ENCODE results near the gene EAF1. TPM values are rescaled to one million over a fixed set of nuclear protein-coding genes. Genes with fewer than 3 reads are reported as not detected.

EAF1 gene
- 20.8 and 22.6 TPM in 2 replicates for total RNA-seq
- polyA plus RNA-seq = 11.1 and 12.5 TPM in 2 replicates
- 8.0 and 8.1 TPM in 2 replicates for polyA plus RNA-seq (2012)
- 9.0 and 18.3 TPM in 2 replicates for polyA minus RNA-seq (ENCODE audit: low replicate concordance)

DNA sequence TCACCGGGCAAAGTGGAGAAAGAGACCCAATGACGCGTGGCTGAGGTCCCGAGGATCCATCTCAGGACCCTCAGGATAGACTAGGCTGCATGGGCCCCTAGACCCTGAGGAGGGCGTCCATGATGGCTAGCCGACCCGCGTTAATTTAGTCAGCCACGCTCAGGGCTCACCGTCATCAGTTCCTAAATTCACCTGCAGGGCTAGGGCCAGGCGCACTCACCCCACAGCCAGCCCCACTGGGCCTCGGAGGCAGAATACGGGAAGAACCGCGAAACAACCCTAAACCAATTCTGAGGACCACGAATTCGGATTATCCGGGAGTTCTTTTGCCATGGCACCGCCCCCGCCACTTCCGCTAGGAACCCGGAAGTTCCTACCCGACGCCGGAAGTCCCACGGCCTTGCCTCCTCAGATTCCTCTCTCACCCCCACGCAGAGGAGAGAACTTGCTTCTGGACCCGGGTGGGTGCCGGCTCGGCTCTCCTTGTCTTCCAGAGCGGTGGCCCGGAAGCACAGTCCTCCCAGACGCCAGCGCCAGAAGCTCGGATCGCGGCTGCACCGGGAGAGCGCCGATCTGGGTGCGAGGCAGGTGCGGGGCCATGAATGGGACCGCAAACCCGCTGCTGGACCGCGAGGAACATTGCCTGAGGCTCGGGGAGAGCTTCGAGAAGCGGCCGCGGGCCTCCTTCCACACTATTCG, at the start of gene EAF1, which contains the start of gene METTL6:
Gene EAF1 (plus strand): TSS at position 417 of the 699 bp plus-strand sequence. CDS start 182 bp downstream, at position 599.
Gene METTL6 (minus strand): TSS at position 363 of the 699 bp plus-strand sequence. CDS start 1,033 bp downstream, outside the sequence.
- Histone ChIP-seq H3K9me3 (ENCODE audit: control insufficient read depth, insufficient read depth, low read depth, low read length) (no peaks in the 10 kb centered on the region), H3K27ac (ENCODE audit: insufficient read depth, low read length) (peak within 1 kb of the TSS; percentile 96), H3K4me2 (ENCODE audit: extremely low read depth, insufficient read depth, low read length) (peak within 1 kb of the TSS; percentile 97), H2AFZ (ENCODE audit: low read length) (peak within 1 kb of the TSS; percentile 99), H3K36me3 (ENCODE audit: control insufficient read depth, insufficient read depth, low read length) (peaks cover 5% of the 10 kb centered on the region), H3K79me2 (ENCODE audit: control insufficient read depth, insufficient read depth, low read length) (peaks cover 50% of the 10 kb centered on the region), H3K27me3 (ENCODE audit: control insufficient read depth, insufficient read depth, low read length) (no peaks in the 10 kb centered on the region), H3K9ac (ENCODE audit: insufficient read depth, low read length) (peak within 1 kb of the TSS; percentile 88), H4K20me1 (ENCODE audit: control insufficient read depth, extremely low read depth, insufficient read depth, low read length) (no peaks in the 10 kb centered on the region), H3K4me1 (ENCODE audit: control insufficient read depth, extremely low read depth, insufficient read depth, low read length) (peaks cover 6% of the 10 kb centered on the region), H3K4me3 (replicated peaks in 1 of 4; ENCODE audit: control extremely low read depth in 1 of 4, insufficient read depth in 1 of 4, low read depth in 3 of 4, low read length in 4 of 4) (peak within 1 kb of the TSS; percentile 92 to 100 (median 99))
- DNase-seq (ENCODE audit: low read depth in 2 of 2) = peak; percentile 79 to 80
- TF ChIP-seq, protein P1, sequence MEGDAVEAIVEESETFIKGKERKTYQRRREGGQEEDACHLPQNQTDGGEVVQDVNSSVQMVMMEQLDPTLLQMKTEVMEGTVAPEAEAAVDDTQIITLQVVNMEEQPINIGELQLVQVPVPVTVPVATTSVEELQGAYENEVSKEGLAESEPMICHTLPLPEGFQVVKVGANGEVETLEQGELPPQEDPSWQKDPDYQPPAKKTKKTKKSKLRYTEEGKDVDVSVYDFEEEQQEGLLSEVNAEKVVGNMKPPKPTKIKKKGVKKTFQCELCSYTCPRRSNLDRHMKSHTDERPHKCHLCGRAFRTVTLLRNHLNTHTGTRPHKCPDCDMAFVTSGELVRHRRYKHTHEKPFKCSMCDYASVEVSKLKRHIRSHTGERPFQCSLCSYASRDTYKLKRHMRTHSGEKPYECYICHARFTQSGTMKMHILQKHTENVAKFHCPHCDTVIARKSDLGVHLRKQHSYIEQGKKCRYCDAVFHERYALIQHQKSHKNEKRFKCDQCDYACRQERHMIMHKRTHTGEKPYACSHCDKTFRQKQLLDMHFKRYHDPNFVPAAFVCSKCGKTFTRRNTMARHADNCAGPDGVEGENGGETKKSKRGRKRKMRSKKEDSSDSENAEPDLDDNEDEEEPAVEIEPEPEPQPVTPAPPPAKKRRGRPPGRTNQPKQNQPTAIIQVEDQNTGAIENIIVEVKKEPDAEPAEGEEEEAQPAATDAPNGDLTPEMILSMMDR (conservative IDR thresholded peaks at IDR 0.05 in 1 of 2, IDR thresholded peaks at IDR 0.05 in 1 of 2; ENCODE audit: low read depth in 1 of 2, low read length in 2 of 2) = peak in 1 of 2 donors; percentile 15
- TF ChIP-seq EZH2 (IDR thresholded peaks at IDR 0.05; ENCODE audit: low read length, missing control alignments) = no peak

DNA sequence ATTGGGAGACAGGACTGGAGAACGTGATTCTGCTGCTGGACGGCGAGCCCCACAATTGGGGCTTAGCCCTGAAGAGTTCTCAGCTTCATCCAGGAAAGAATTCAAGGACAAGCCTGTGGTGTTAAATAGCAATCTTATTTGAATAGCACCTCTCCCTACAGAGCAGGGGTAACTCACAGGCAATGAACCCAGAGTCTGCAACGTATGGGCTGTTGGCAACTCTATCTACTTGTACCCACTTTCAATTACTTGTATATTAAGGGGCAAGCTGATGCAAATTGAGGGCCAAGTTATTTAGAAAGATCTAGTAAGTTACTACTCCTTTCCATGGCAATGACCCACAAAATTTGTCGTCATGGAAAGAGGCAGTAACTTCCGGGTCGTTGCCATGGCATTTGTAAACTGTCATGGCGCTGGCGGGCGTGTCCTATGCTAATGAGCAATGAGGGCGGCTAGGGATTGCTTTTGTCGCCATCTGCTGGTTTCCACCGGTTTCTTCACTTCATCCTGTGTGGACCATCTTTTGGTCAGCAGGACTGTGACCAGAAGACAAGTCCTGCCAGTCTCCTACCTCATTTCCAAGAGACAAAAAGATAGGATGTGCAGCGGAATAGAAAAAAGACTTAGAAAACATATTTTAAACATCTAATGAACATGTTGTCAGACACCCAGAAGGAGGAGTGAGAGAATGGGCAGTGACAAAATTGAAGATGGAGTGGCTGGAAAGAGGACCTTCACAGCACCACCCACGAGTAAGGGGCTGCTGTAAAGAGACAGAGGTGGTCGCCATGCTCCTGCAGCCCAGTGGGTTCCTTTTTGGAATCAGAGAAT, 49.2 kb upstream of the EAF1 start:
- H3K27me3 ChIP-seq (ENCODE audit: control insufficient read depth, insufficient read depth, low read length) = no peaks in the 10 kb centered on the region
- H3K9ac ChIP-seq (ENCODE audit: insufficient read depth, low read length) = peak overlapping the region; percentile 2
- peak; percentile 91 to 95 for DNase-seq (ENCODE audit: low read depth in 2 of 2)
- H3K9me3 ChIP-seq (ENCODE audit: control insufficient read depth, insufficient read depth, low read depth, low read length) = no peaks in the 10 kb centered on the region
- TF ChIP-seq, protein P1 (conservative IDR thresholded peaks at IDR 0.05 in 1 of 2, IDR thresholded peaks at IDR 0.05 in 1 of 2; ENCODE audit: low read depth in 1 of 2, low read length in 2 of 2) = peak; percentile 74 to 82
- no peak for TF ChIP-seq EZH2 (IDR thresholded peaks at IDR 0.05; ENCODE audit: low read length, missing control alignments)
- no peak overlapping the region for H3K4me3 ChIP-seq (replicated peaks in 1 of 4; ENCODE audit: control extremely low read depth in 1 of 4, insufficient read depth in 1 of 4, low read depth in 3 of 4, low read length in 4 of 4)
- peak overlapping the region; percentile 79 for H3K27ac ChIP-seq (ENCODE audit: insufficient read depth, low read length)
- peak overlapping the region; percentile 99 for H2AFZ ChIP-seq (ENCODE audit: low read length)
- H3K36me3 ChIP-seq (ENCODE audit: control insufficient read depth, insufficient read depth, low read length) = no peaks in the 10 kb centered on the region
- H3K4me2 ChIP-seq (ENCODE audit: extremely low read depth, insufficient read depth, low read length) = peak overlapping the region; percentile 64
- H4K20me1 ChIP-seq (ENCODE audit: control insufficient read depth, extremely low read depth, insufficient read depth, low read length) = no peaks in the 10 kb centered on the region
- H3K4me1 ChIP-seq (ENCODE audit: control insufficient read depth, extremely low read depth, insufficient read depth, low read length) = peaks cover 2% of the 10 kb centered on the region
- H3K79me2 ChIP-seq (ENCODE audit: control insufficient read depth, insufficient read depth, low read length) = no peaks in the 10 kb centered on the region
